Activated CD4-positive, alpha-beta T cell treated with anti-CD3 and anti-CD28 coated beads, Interleukin-2, amount 10 ng/mL, durations not matched to agents 7 days and 5 days (primary cell): ENCODE measurements around the gene MCF2L2. TPM values are rescaled to one million over a fixed set of nuclear protein-coding genes. Genes with fewer than 3 reads are reported as not detected.

ENCODE experiments used
- CTCF ChIA-PET: fragments of 350-600 bp; sonication (Branson Sonifier 250); formaldehyde crosslinking; loops from one replicate; lab custom pipeline; 2021; ENCODE audit warnings: antibody characterized with exemption; lab: Charles Lee
- POLR2A ChIA-PET: fragments of 350-600 bp; sonication (Branson Sonifier 250); formaldehyde crosslinking; loops from one replicate; lab custom pipeline; 2021; ENCODE audit warnings: antibody characterized with exemption; lab: Charles Lee
- DNase-seq: peaks from one replicate; pipeline ENCODE4 v3.0.0-alpha.2; 2020
- H3K27ac Mint-ChIP-seq: one replicate; pipeline ENCODE4 v1.8.0; 2021; ENCODE audit warnings: mild to moderate bottlenecking, moderate library complexity, mixed read lengths
- H3K27me3 Mint-ChIP-seq: one replicate; pipeline ENCODE4 v1.8.0; 2021; ENCODE audit warnings: mixed read lengths
- H3K36me3 Mint-ChIP-seq: one replicate; pipeline ENCODE4 v1.8.0; 2021; ENCODE audit warnings: low read depth, mixed read lengths
- H3K4me1 Mint-ChIP-seq: one replicate; pipeline ENCODE4 v1.8.0; 2021; ENCODE audit warnings: mixed read lengths
- H3K4me3 Mint-ChIP-seq: one replicate; pipeline ENCODE4 v1.8.0; 2021; ENCODE audit warnings: mild to moderate bottlenecking, moderate library complexity, mixed read lengths
- H3K9me3 Mint-ChIP-seq: one replicate; pipeline ENCODE4 v1.8.0; 2021; ENCODE audit warnings: mixed read lengths
- total RNA-seq, 2 experiments: library from RNA; stranded (reverse); gene quantifications; one replicate each; pipeline ENCODE4 v1.2.3, GENCODE V29; 2021

MCF2L2 gene
- total RNA-seq, 2 experiments from 2014 or later: 3.6 to 5.4 TPM

DNA sequence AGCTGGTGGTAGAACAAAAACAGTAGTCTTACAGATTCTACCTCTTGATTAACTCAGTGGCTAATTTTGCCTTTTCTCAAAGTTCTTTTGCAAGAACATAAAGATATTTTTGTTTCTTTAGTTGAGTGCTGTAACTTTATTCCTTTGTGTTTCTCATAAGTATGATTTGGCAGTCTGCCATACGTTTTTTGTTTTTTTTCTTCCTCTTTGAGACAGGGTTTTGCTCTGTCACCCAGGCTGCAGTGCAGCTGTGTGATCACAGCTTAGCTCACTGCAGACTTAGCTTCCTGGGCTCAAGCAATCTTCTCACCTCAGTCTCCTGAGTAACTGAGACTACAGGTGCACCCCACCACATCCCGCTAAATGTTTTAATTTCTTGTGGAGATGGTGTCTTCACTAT, 153.0 kb downstream of the MCF2L2 start:
- H3K9me3 Mint-ChIP-seq: no peaks in the 10 kb centered on the region
- H3K36me3 Mint-ChIP-seq: no peaks in the 10 kb centered on the region

DNA sequence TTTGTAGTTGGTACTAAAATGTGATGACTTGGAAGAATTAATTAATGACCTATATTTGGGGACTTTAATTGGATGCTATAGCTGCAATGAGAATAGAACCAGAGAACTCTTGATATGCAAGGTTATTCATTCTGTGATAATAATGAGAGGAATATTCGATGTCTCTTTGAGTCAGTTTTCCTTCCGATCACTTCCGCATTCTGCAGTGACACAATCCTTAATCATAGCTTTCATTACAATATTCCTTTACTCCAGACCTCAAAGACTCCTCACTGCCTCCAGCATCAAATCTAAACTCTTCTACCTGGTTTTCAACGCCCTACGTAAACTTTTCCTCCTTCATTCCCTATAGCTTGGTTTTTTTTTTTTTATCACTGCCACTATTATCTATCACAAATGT, 153.8 kb downstream of the MCF2L2 start:
- H3K27ac Mint-ChIP-seq: no peak overlapping the region
- DNase-seq: no peak
- peaks cover 4% of the 10 kb centered on the region for H3K4me1 Mint-ChIP-seq
- H3K4me3 Mint-ChIP-seq: no peak overlapping the region
- ChIA-PET POLR2A (no interaction called here), CTCF (interaction anchor here (0.7 to 1.0 kb wide), 2 partner anchors 11 to 53 kb away, joined by 3 to 5 read pairs; no protein-coding TSS in a partner anchor)
- peaks cover 2% of the 10 kb centered on the region for H3K36me3 Mint-ChIP-seq
- no peaks in the 10 kb centered on the region for H3K9me3 Mint-ChIP-seq
- H3K27me3 Mint-ChIP-seq: no peaks in the 10 kb centered on the region

More for the DNA sequence above, 153.0 kb downstream of the MCF2L2 start:
- H3K27me3 Mint-ChIP-seq: no peaks in the 10 kb centered on the region
- ChIA-PET CTCF (interaction anchor here (1.0 kb wide), 1 partner anchor 10 kb away, joined by 3 read pairs; no protein-coding TSS in a partner anchor), POLR2A (no interaction called here)
- peaks cover 4% of the 10 kb centered on the region for H3K4me1 Mint-ChIP-seq
- H3K4me3 Mint-ChIP-seq: no peak overlapping the region
- no peak for DNase-seq
- H3K27ac Mint-ChIP-seq: no peak overlapping the region

DNA sequence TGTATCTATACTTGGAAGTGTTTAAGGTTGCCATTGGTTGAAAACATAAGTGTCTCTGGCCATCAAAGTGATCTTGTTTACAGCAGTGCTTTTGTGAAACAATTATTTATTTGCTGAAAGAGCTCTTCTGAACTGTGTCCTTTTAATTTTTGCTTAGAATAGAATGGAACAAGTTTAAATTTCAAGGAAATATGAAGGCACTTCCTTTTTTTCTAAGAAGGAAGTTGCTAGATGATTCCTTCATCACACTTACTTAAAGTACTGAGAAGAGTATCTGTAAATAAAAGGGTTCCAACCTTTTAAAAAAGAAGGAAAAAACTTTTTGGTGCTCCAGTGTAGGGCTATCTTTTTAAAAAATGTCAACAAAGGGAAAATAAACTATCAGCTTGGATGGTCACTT, 155.6 kb downstream of the MCF2L2 start:
- peaks cover 5% of the 10 kb centered on the region for H3K4me1 Mint-ChIP-seq
- H3K36me3 Mint-ChIP-seq: peaks cover 2% of the 10 kb centered on the region
- ChIA-PET CTCF (interaction anchor here (0.6 to 0.7 kb wide), 2 partner anchors 240 to 246 kb away, joined by 3 read pairs; no protein-coding TSS in a partner anchor), POLR2A (no interaction called here)
- no peaks in the 10 kb centered on the region for H3K9me3 Mint-ChIP-seq
- H3K27ac Mint-ChIP-seq: no peak overlapping the region
- no peaks in the 10 kb centered on the region for H3K27me3 Mint-ChIP-seq
- H3K4me3 Mint-ChIP-seq: no peak overlapping the region
- DNase-seq: no peak

DNA sequence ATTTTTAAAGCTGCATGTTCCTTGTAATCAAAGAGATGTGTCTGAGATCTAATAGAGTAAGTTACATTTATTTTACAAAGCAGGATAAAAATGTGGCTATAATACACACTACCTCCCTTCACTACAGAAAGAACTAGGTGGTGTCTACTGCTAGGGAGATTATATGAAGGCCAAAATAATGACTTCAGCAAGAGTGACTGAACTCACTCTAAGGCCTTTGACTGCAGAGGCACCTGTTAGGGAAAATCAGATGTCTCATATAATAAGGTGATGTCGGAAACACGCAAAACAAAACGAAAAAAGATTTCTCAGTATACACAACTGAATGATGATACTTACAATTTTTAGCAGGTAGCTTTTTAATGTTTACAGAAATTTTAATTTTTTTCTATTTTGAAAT, 156.3 kb downstream of the MCF2L2 start:
- no peaks in the 10 kb centered on the region for H3K9me3 Mint-ChIP-seq
- peaks cover 7% of the 10 kb centered on the region for H3K4me1 Mint-ChIP-seq
- no peaks in the 10 kb centered on the region for H3K27me3 Mint-ChIP-seq
- no peak for DNase-seq
- H3K27ac Mint-ChIP-seq: no peak overlapping the region
- no peak overlapping the region for H3K4me3 Mint-ChIP-seq
- H3K36me3 Mint-ChIP-seq: peaks cover 2% of the 10 kb centered on the region
- POLR2A ChIA-PET: no interaction called here
- CTCF ChIA-PET: interaction anchor here (0.6 to 1.1 kb wide), 3 partner anchors 30 to 247 kb away, joined by 3 read pairs; no protein-coding TSS in a partner anchor

DNA sequence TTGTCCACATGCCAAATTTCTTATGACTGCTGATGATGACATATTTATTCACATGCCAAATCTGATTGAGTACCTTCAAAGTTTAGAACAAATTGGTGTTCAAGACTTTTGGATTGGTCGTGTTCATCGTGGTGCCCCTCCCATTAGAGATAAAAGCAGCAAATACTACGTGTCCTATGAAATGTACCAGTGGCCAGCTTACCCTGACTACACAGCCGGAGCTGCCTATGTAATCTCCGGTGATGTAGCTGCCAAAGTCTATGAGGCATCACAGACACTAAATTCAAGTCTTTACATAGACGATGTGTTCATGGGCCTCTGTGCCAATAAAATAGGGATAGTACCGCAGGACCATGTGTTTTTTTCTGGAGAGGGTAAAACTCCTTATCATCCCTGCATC, 158.1 kb downstream of the MCF2L2 start:
- Mint-ChIP-seq H3K36me3 (peaks cover 2% of the 10 kb centered on the region), H3K9me3 (no peaks in the 10 kb centered on the region), H3K4me3 (no peak overlapping the region), H3K27ac (no peak overlapping the region), H3K4me1 (peaks cover 11% of the 10 kb centered on the region), H3K27me3 (no peaks in the 10 kb centered on the region)
- no peak for DNase-seq
- CTCF ChIA-PET: interaction anchor here (1.0 to 1.5 kb wide), 2 partner anchors 14 to 20 kb away, joined by 3 to 5 read pairs; no protein-coding TSS in a partner anchor
- POLR2A ChIA-PET: interaction anchor here (0.7 kb wide), 1 partner anchor 109 kb away, joined by 3 read pairs; no protein-coding TSS in a partner anchor

DNA sequence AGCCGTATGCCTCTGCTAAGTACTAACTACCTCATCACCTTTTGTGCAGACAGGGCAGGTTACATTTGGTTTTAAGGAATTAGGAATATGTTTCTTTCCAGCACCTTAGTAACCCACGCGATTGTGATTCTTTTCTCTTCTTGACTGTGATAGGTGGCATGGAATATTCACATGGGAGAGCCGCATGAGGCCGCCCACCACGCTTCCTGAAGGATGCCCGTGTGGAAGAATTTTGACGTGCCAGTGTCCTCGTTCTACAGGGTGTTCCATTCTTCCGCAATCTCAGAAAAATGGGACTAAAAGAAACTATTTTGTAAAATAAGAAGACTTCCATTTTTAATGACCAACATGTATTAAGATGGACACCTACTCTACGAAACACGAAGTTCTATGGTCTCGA, 159.1 kb downstream of the MCF2L2 start:
- no peaks in the 10 kb centered on the region for H3K9me3 Mint-ChIP-seq
- no peak overlapping the region for H3K4me3 Mint-ChIP-seq
- DNase-seq: no peak
- peaks cover 11% of the 10 kb centered on the region for H3K4me1 Mint-ChIP-seq
- H3K27me3 Mint-ChIP-seq: no peaks in the 10 kb centered on the region
- H3K27ac Mint-ChIP-seq: no peak overlapping the region
- CTCF ChIA-PET: interaction anchor here (1.5 kb wide), 1 partner anchor 15 kb away, joined by 5 read pairs; no protein-coding TSS in a partner anchor
- POLR2A ChIA-PET: interaction anchor here (0.7 kb wide), 1 partner anchor 108 kb away, joined by 3 read pairs; no protein-coding TSS in a partner anchor
- peaks cover 2% of the 10 kb centered on the region for H3K36me3 Mint-ChIP-seq

DNA sequence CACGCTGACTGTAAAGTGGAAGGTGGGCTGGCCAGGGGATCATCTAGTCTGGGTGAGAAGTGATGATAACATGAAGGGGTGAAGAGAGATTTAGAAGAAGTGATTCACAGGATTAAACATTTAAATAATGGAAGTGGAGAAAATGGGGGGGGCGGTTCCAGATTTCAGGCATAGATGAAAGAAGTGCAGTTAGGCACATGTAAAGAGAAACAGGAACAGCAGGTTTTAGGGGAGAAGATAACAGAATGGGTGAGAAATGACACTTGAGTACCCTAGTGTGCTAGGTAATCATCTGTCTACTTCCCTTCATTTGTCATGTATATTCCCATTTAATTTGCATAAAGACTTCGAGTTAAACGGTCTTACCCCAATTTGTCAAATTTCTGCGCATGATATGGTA, 160.1 kb downstream of the MCF2L2 start:
- peaks cover 2% of the 10 kb centered on the region for H3K36me3 Mint-ChIP-seq
- peaks cover 11% of the 10 kb centered on the region for H3K4me1 Mint-ChIP-seq
- no peak for DNase-seq
- H3K27ac Mint-ChIP-seq: no peak overlapping the region
- H3K9me3 Mint-ChIP-seq: no peaks in the 10 kb centered on the region
- no peak overlapping the region for H3K4me3 Mint-ChIP-seq
- no peaks in the 10 kb centered on the region for H3K27me3 Mint-ChIP-seq
- ChIA-PET POLR2A (no interaction called here), CTCF (interaction anchor here (1.3 to 1.9 kb wide), 2 partner anchors 10 to 14 kb away, joined by 3 to 7 read pairs; no protein-coding TSS in a partner anchor)

DNA sequence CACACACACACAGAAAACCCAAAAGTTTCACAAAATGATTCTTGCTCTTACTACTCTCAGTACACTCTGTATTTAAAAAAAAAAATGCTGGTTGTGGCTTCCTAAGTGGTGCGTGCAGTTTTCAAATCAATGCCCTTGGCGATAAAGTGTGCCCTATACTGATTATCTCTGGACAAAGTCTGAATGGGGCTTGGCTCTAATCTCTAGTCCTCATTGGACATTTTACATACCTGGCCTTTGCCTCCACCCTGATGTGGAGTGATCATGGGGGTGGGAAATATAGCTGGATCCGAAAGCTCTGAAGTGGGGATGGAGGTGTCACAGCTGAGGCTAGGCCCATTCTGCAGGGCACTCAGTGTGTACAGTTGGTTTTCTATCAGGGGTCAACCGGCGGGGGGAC, 161.3 kb downstream of the MCF2L2 start:
- Mint-ChIP-seq H3K9me3 (no peaks in the 10 kb centered on the region), H3K27me3 (no peaks in the 10 kb centered on the region), H3K36me3 (peaks cover 2% of the 10 kb centered on the region), H3K4me1 (peaks cover 10% of the 10 kb centered on the region), H3K27ac (no peak overlapping the region), H3K4me3 (no peak overlapping the region)
- DNase-seq: no peak
- ChIA-PET CTCF (interaction anchor here (1.3 to 1.9 kb wide), 2 partner anchors 9 to 15 kb away, joined by 3 to 7 read pairs; no protein-coding TSS in a partner anchor), POLR2A (no interaction called here)

DNA sequence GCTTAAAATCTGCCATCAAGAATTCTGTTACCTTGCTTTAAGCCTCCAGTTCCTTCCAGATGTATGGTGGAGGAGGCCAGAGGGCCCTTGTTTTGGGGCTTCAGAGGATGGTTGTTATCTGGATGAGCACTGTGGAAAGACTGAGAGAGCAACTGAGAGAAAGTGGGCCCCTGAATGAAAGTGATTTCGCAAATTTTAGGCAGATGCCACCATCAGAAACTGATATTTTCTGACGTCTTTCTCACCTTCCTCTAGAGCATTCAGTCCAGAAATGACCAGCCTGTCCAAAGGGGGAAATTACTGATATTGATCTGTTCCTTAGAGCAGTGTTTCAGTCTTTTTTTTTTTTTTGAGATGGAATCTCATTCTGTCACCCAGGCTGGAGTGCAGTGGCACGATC, 162.0 kb downstream of the MCF2L2 start:
- ChIA-PET CTCF (interaction anchor here (1.0 kb wide), 1 partner anchor 13 kb away, joined by 3 read pairs; no protein-coding TSS in a partner anchor), POLR2A (no interaction called here)
- Mint-ChIP-seq H3K4me1 (peaks cover 10% of the 10 kb centered on the region), H3K36me3 (peaks cover 2% of the 10 kb centered on the region), H3K27me3 (no peaks in the 10 kb centered on the region), H3K9me3 (no peaks in the 10 kb centered on the region), H3K27ac (no peak overlapping the region), H3K4me3 (no peak overlapping the region)
- DNase-seq: no peak

DNA sequence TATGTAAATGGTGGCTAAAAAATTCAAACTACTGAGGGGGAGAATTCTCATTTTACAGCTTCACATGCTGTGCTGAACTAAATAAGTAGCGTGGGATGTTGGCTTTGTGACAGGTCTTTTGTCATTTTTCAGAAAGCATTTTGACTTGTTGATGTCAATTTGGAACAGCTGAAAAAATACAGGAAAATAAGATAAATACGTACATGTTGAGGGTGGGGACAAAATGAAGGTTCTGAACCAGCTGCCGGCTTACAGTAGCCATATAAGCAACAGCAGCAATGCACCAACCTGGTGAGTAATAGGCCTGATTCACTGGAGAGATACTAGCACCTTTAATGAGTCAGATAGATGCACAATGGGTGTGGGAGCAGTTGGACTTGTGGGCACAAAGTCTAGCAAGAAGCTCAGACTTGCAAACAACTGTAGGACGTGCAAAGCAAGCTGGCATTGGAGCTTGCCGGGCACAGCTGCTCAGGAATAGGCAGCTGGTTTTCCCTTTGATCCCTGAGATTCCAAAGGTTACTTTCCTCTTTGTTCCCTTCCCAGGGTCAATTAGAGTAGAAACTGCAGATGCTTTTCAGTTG, 162.5 kb downstream of the MCF2L2 start:
- Mint-ChIP-seq H3K27me3 (no peaks in the 10 kb centered on the region), H3K4me3 (no peak overlapping the region), H3K27ac (no peak overlapping the region), H3K36me3 (peaks cover 2% of the 10 kb centered on the region), H3K4me1 (peaks cover 10% of the 10 kb centered on the region), H3K9me3 (no peaks in the 10 kb centered on the region)
- ChIA-PET POLR2A (interaction anchor here (0.5 to 0.6 kb wide), 2 partner anchors 11 to 92 kb away, joined by 5 to 9 read pairs; no protein-coding TSS in a partner anchor), CTCF (interaction anchor here (1.0 to 1.1 kb wide), 2 partner anchors 11 to 12 kb away, joined by 3 to 7 read pairs; no protein-coding TSS in a partner anchor)
- DNase-seq: no peak

DNA sequence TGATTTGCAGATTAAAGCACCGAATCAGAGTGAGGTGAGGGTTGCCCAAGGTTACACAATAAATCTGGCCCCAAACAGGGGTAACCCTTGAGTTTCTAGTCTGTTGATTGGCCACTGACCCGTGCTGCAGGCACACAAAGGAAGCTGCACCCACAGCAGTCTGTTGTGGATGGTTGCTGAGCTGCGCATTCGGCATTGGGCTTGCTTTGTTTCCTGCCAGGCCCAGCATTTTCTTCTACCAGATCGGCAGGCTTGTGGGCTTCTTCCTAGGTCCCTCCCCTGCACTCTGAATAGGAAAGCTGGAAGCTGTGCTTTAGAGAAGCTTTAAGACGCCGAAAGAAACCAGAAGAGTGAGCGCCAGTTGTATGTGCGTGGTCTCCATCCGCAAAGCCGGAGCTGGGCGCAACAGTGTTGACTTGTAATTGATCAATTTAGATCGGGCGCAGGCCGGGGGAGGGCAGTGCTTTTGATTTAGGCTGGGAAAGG, 163.2 kb downstream of the MCF2L2 start:
- H3K4me3 Mint-ChIP-seq: no peak overlapping the region
- no peaks in the 10 kb centered on the region for H3K27me3 Mint-ChIP-seq
- peaks cover 10% of the 10 kb centered on the region for H3K4me1 Mint-ChIP-seq
- POLR2A ChIA-PET: interaction anchor here (0.5 to 0.6 kb wide), 2 partner anchors 12 to 92 kb away, joined by 5 to 9 read pairs; no protein-coding TSS in a partner anchor
- CTCF ChIA-PET: interaction anchor here (1.1 kb wide), 1 partner anchor 12 kb away, joined by 7 read pairs; no protein-coding TSS in a partner anchor
- DNase-seq: peak; percentile 9
- no peak overlapping the region for H3K27ac Mint-ChIP-seq
- H3K36me3 Mint-ChIP-seq: peaks cover 2% of the 10 kb centered on the region
- H3K9me3 Mint-ChIP-seq: no peaks in the 10 kb centered on the region

DNA sequence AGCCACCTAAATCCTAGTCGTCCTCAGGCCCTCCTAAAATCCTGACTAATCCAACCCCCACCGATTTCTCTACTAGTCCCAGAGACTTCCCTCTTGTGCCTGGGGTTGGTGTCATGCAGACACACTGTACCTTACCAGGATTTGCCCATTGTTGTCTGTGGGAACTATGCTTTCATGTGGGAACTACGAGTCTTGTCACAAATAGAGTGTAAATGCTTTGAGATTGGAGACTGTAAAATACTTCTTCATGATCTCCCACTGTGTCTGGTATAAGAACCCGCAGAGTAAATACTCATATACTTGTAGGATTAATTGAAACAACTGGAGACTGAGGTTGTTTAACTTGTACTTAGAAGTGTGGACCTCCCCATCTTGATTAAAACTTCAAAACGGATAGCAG, 164.2 kb downstream of the MCF2L2 start:
- H3K27me3 Mint-ChIP-seq: no peaks in the 10 kb centered on the region
- CTCF ChIA-PET: no interaction called here
- H3K4me1 Mint-ChIP-seq: peaks cover 10% of the 10 kb centered on the region
- no peak overlapping the region for H3K4me3 Mint-ChIP-seq
- no peak for DNase-seq
- H3K27ac Mint-ChIP-seq: no peak overlapping the region
- no peaks in the 10 kb centered on the region for H3K9me3 Mint-ChIP-seq
- POLR2A ChIA-PET: no interaction called here
- no peaks in the 10 kb centered on the region for H3K36me3 Mint-ChIP-seq

DNA sequence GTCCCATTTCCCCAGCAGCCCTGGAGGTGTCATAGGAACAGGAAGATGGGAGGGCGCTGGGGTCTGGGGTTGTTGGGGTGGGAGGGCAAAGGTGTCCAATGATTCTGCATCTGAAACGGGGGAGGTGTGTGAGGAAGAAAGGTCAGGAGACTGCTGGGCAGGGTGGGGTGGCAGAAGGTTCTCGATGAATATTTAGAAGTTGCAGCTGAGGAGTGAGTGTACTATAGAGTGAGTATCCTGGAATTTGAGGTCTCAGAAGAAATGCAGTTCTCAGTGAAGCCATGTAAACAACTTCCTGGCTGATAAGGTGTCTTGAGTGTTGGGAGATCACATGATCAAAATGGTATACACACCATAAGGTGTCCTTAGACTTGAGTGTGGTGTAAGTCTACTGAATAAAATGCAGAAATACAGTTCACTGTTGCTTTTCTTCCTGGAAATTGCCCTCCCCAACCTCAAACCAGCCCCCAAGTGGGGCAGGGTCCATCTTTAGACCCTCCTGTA, 165.5 kb downstream of the MCF2L2 start:
- no peak for DNase-seq
- CTCF ChIA-PET: no interaction called here
- Mint-ChIP-seq H3K4me3 (no peak overlapping the region), H3K27me3 (no peaks in the 10 kb centered on the region), H3K9me3 (no peaks in the 10 kb centered on the region), H3K4me1 (peaks cover 9% of the 10 kb centered on the region), H3K36me3 (no peaks in the 10 kb centered on the region), H3K27ac (no peak overlapping the region)
- POLR2A ChIA-PET: no interaction called here
